HFFc6 (cell line): ENCODE results near the gene ZRANB1. TPM values are rescaled to one million over a fixed set of nuclear protein-coding genes. Genes with fewer than 3 reads are reported as not detected.

Experiments
- microRNA-seq: library from miRNA; unstranded; fragments of <30 nt; microRNA quantifications from one replicate; pipeline ENCODE4, GENCODE V29; 2019
- total RNA-seq, 6 experiments: library from RNA; stranded (reverse); fragmentation: NEBNext Ultra II Directional; extraction: Animal tissue kit (Norgen Biotek cat#: 25700); gene quantifications; 2 replicates in 1 of 6; 3 replicates in 5 of 6; pipeline ENCODE4 v1.2.3, GENCODE V29; 2021

The ZRANB1 gene
- total RNA-seq, 6 experiments from 2014 or later = 11.8 to 13.6 (median 12.6) TPM

Small RNA genes lying within 50 kb of the gene (microRNA-seq; reads per million reads assigned to microRNA genes)
- not detected for gene MIR4296

Other genes starting within 250 kb of the ZRANB1 start
- 10 to 100 TPM in 5 of 6 experiments, 1 to 10 TPM in 1; 9.3 to 10.6 (median 10.4) TPM for gene FAM53B, start 197.7 kb upstream of the ZRANB1 start, total RNA-seq
- 10 to 100 TPM; 15.8 to 19.5 (median 17.7) TPM for gene EEF1AKMT2, start 150.2 kb upstream of the ZRANB1 start, total RNA-seq
- gene ABRAXAS2, start 140.3 kb upstream of the ZRANB1 start, total RNA-seq = 10 to 100 TPM; 17.3 to 20.6 (median 18.6) TPM
- gene CTBP2, start 218.4 kb downstream of the ZRANB1 start, total RNA-seq = 10 to 100 TPM; 70.6 to 86.9 (median 78.8) TPM